HG03432 (cell line): ENCODE data around the gene LAMA5.

Experiments used
- ATAC-seq: cut with Tn5 transposase; IDR thresholded peaks from one replicate; pipeline ENCODE4 v1.9.1; 2021; ENCODE audit warnings: mild to moderate bottlenecking, moderate library complexity; ENCODE audit not compliant: unreplicated experiment

LAMA5 gene

GRCh38 chr20:62370807-62371587 is 3.9 kb upstream of the LAMA5 start:
- no peak for ATAC-seq

DNA sequence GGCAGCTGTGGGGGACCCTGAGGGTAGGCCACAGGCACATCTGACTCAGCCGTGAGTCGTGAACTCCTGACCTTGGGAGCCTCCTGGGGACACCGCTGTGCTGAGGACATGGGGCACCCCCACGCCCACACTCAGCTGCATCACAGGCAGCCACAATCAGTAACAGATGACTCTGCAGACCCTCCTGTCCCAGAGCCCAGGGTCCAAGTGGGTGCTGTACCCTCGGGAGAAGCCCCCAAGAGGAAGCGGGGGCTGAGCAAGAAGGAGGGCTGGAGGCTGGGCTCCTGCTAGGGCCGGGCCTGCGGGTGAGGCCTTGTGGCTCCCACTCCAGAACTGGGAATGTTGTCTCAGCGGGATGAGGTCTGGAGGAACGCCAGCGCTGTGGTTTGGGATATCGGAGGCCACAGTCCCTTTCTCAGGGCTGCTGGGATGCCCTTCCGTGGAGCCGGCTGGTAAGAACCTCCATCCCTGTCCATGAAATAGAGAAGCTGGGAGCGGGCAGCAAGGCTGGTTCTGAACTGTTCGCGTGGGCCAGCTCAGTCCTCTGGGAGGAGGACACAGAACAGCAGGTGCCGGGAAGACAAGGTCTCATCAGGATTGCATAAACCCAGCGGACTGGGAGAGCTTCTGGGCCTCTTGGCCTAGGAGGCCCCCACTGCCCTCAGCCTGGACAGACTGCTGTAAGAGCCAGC is 3.1 kb upstream of the LAMA5 start:
- no peak for ATAC-seq

GRCh38 chr20:62369815-62370114 is 2.7 kb upstream of the LAMA5 start:
- ATAC-seq = no peak

- ATAC-seq = no peak
Measured at GRCh38 chr20:62368976-62369814, 2.1 kb upstream of the LAMA5 start.

- ATAC-seq = no peak
Measured at GRCh38 chr20:62368392-62368975, 1.4 kb upstream of the LAMA5 start.

DNA sequence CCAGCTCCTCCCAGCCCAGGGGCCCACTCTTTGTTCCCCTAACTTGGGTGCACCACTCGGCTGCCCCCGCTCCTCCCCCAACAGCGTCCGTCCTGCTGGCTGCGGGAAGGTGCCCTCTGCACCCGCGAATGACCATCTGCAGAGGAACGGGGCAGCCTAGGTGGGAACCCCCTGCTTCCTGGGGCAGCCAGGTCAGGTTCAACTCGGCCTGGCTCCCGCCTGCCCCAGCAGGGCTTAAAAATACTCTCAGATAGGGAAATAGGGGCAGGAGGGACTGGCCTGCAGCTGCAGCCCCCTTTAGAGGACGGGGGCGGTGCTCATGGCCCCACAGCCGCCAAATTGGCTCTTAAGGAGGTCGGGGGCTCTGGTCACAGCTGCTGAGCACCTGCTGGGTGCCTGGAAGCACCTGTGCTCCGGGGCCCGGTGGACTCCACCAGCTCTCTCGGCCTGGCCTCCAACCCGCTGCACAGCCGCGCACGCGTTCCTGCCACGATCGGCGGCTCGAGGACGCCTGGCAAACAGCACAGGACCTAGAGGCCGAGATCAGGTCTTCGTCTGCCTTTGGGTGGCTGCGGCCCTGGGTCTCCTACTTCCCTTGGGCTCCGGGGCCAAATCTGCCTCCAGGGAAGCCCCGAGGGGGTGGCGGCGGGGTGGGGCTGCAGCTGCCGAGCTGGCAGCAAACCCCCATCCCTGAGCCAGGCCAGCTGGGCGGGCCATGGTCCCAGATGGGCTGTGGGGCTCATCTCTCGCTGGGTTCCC is 700 bp upstream of the LAMA5 start:
- no peak for ATAC-seq

DNA sequence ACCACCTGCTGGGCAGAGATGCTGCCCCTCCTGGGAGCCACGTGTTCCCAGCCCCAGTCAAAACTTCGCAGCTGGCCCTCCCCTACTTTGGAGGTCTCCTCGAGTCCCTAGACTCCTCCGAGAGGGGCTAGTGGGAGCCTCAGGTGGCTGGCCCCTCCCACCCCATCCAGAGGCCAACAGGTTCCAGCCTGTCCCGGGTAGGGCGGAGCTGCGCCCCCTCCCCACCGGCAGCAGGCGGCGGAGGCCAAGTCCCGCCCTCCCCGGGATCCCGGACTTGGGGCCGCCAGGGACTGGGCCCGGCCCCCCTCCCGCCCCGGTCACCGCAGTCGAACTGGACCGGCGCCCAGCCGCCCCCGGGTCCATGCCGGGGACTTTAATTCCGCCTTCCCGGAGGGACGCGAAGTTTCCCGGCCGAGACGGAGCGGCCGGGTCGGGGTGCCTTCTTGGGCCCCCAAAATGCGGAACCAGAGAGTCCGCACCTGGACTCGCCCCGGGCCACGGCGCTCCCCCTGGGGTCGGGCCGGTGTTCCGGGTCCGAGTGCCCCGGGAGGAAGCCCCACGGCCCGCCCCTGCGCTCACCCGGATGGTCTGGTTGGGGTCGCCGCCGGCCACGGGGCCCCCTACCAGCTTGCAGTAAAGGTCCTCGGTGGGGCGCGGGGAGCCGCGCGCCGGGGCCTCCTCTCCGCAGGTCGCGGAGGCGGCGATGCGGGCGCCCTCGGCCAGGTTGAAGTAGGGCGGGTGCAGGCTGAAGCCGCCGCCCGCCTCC is 559 bp downstream of the LAMA5 start:
- no peak for ATAC-seq

GRCh38 chr20:62365814-62366369 is 1.2 kb downstream of the LAMA5 start:
- ATAC-seq = no peak

DNA sequence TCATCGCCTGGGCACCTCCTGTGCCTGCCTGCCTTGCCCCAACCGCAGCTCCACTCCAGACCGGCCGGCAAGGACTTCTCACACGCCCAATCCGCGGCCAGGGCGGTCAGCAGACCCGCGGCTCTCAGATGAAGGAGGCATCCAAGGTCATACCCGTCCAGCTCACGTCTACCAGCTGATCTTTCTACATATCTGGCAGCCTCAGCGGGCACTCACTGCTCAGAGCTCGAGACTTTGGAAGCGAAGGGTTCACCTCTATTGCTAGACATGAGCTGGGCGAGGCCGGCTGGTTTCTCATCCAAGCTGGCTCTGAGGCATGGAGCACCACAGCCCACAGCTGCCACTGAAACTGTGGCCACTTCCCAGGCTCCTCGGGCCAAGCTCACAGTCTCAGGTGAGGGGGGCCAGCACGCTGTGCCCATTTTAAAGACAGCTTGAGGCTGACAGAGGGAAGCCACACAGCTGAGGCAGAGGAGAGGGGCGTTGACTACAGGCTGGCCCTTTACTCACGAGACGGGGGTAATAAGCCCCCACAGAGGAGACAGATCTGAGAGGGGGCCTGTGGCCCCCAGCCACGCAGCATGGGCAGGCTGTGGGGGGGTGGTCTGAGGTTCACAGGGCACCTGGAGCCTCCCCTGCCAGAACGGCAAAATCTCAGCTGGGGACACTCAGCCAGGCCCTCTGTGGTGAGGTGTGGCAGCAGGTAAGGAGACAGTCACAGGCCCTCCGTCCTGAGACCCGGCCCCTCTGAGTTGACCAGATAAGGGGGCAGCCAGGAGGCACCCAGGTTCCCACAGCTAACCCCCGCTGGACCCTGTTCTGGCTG is 2.0 kb downstream of the LAMA5 start:
- ATAC-seq = no peak

DNA sequence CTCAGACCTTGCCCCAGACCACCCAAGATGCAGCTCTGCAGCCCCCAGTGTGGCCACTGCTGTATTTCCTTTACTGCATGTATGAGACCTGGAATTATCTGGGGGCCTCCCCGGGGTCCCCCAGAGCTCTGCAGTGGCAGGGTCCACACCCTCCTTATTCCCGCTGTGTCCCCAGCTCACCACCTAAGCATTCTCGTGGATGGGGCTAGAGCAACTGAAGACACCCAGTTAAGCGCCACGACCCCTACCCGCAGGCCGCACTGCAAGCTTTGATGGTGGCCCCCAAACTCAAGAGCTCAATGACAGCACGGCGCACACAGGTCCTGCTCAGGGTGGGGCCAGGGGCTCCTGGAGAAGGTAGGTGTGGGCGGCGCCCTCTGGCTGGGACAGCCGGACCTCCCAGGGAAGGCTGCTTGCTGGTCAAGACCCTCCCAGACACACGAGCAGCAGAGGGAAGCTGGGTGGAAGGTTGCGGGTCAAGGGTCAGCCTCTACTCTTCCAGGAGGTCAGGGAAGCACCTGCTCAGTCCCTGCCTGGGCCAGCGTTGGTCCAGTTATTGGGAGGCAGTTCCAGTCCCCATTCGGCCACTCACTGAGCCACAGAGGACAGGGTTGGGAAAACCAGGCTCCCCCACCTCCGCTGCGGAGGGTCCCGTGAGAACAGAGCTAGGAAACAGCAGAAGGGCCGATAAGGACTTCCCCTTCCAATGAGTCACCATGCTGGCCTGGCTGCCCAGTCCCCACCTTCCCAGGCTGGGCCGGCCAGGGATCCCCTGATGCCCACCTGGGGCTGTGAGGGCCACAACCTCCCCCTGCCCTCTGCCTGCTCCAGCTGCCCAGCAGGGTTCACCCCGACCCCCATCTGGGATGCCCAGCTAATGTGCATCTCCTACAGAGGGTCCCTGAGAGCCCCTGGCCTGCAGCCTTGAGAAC is 2.9 kb downstream of the LAMA5 start:
- ATAC-seq = no peak

- no peak for ATAC-seq
Measured at GRCh38 chr20:62362991-62363919, 3.9 kb downstream of the LAMA5 start.

DNA sequence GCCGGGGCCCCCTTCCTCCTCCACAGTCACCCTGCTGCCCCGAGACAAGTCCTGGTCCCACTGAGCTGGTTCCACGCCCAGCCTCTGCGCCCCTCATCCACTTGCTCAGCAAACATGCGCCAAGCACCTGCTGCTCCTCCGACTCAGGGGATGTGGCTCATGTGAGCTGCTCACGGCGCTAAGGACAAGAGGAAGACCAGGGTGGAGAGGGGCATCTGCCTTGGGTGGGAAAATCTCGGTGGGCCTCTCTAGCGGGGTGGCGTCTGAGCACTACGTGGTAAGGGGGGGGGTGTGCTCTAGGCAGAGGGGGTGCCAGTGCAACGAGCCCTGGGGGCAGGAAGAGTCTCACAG is 4.5 kb downstream of the LAMA5 start:
- no peak for ATAC-seq

- no peak for ATAC-seq
Measured at GRCh38 chr20:62361799-62362589, 5.1 kb downstream of the LAMA5 start.

DNA sequence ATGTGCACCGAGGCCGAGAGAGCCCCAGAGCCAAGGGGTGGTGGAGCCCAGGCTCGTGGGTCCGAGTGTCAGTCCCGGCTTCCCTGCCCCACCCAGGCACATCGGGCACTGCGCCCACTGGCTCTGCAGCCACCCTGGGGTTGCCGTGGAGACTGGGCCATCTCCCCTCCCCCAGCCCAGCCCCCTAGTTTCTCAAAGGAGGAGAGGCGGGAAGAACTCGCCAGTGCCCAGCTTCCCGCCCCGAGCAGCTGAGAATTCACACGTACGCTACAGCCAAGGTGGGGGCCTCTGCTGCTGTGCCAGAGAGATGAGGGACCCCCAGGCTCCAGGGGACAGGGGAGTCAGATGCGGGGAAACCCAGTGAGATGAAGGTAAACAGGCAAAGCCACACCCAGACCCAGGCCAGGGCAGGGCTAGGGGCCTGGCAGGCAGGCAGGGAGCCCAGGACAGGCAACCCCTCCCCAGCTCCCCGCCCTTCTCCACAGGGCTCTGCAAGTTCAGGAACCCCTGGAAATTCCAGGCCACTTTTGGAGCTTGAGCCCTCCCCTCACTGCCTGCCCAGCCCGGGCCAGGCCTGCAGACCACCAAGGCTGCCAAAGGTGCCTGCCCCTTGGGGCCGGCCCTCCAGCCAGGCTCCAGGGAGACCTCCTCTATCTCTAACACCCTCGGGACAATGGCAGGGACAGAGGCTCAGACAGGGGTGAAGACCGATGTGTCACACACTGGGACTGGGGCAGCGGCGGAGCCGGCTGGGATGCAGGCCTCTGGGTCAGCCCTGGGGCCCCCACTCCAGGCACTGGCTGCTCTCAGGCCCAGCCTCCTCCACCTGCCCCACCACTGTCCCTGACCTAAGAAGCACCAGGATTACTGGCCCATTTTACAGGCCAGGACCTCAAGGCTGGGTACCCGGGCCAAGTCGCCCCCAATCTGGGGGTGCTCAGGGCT is 6.0 kb downstream of the LAMA5 start:
- no peak for ATAC-seq
